ENCODE measurements around the gene FBRSL1. TPM values are rescaled to one million over a fixed set of nuclear protein-coding genes. Genes with fewer than 3 reads are reported as not detected.

The FBRSL1 gene
- total RNA-seq, 1 donor from 2014 or later, result 211 TPM

- Mint-ChIP-seq H3K9me3 (ENCODE audit: unreplicated experiment) (peaks cover 22% of the 10 kb centered on the region), H3K27ac (ENCODE audit: unreplicated experiment) (no peak overlapping the region), H3K36me3 (ENCODE audit: unreplicated experiment) (peaks cover 9% of the 10 kb centered on the region), H3K27me3 (ENCODE audit: unreplicated experiment) (peaks cover 14% of the 10 kb centered on the region), H3K4me3 (ENCODE audit: unreplicated experiment) (no peak overlapping the region), H3K4me1 (ENCODE audit: low read depth, unreplicated experiment) (peaks cover 37% of the 10 kb centered on the region)
- TF ChIP-seq, protein P1, sequence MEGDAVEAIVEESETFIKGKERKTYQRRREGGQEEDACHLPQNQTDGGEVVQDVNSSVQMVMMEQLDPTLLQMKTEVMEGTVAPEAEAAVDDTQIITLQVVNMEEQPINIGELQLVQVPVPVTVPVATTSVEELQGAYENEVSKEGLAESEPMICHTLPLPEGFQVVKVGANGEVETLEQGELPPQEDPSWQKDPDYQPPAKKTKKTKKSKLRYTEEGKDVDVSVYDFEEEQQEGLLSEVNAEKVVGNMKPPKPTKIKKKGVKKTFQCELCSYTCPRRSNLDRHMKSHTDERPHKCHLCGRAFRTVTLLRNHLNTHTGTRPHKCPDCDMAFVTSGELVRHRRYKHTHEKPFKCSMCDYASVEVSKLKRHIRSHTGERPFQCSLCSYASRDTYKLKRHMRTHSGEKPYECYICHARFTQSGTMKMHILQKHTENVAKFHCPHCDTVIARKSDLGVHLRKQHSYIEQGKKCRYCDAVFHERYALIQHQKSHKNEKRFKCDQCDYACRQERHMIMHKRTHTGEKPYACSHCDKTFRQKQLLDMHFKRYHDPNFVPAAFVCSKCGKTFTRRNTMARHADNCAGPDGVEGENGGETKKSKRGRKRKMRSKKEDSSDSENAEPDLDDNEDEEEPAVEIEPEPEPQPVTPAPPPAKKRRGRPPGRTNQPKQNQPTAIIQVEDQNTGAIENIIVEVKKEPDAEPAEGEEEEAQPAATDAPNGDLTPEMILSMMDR (IDR thresholded peaks at IDR 0.05; ENCODE audit: partially characterized antibody, unreplicated experiment), result no peak
- no peak for DNase-seq
These were observed 35.6 kb upstream of the FBRSL1 start for GRCh38 chr12:132454193-132454932.

DNA sequence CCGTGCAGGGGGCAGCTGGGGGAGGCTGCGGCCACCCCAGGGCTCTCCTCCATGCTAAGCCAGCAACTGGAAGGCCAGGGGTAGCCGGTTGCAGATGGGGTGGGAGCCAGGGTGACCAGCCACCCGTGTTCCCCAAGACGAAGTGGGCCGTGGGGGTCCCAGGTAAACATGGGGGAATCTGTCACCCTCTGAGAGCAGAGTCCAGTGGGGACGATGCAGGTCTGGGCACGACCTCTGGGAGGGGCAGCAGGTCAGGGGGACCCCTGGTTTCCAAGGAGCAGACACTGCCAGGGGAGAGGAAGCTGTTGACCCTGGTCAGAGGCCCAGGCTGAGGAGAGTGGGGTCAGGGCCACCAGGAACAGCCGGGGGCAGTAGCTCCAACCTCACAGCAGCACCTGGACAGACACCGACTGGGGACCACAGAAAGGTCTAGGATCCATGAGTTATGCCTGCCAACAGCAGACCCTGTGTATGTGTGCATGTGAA is 35.0 kb upstream of the FBRSL1 start:
- peaks cover 14% of the 10 kb centered on the region for H3K27me3 Mint-ChIP-seq (ENCODE audit: unreplicated experiment)
- no peak overlapping the region for H3K4me3 Mint-ChIP-seq (ENCODE audit: unreplicated experiment)
- no peak overlapping the region for H3K27ac Mint-ChIP-seq (ENCODE audit: unreplicated experiment)
- peaks cover 33% of the 10 kb centered on the region for H3K4me1 Mint-ChIP-seq (ENCODE audit: low read depth, unreplicated experiment)
- TF ChIP-seq, protein P1 (IDR thresholded peaks at IDR 0.05; ENCODE audit: partially characterized antibody, unreplicated experiment), result no peak
- H3K36me3 Mint-ChIP-seq (ENCODE audit: unreplicated experiment), result peaks cover 9% of the 10 kb centered on the region
- peaks cover 19% of the 10 kb centered on the region for H3K9me3 Mint-ChIP-seq (ENCODE audit: unreplicated experiment)
- no peak for DNase-seq

GRCh38 chr12:132455565-132455964 is 34.4 kb upstream of the FBRSL1 start:
- H3K27me3 Mint-ChIP-seq (ENCODE audit: unreplicated experiment), result peaks cover 14% of the 10 kb centered on the region
- peak overlapping the region; percentile 45 for H3K4me3 Mint-ChIP-seq (ENCODE audit: unreplicated experiment)
- H3K27ac Mint-ChIP-seq (ENCODE audit: unreplicated experiment), result peak overlapping the region; percentile 79
- no peak for DNase-seq
- peaks cover 31% of the 10 kb centered on the region for H3K4me1 Mint-ChIP-seq (ENCODE audit: low read depth, unreplicated experiment)
- H3K36me3 Mint-ChIP-seq (ENCODE audit: unreplicated experiment), result peaks cover 9% of the 10 kb centered on the region
- TF ChIP-seq, protein P1 (IDR thresholded peaks at IDR 0.05; ENCODE audit: partially characterized antibody, unreplicated experiment), result no peak
- H3K9me3 Mint-ChIP-seq (ENCODE audit: unreplicated experiment), result peaks cover 21% of the 10 kb centered on the region

DNA sequence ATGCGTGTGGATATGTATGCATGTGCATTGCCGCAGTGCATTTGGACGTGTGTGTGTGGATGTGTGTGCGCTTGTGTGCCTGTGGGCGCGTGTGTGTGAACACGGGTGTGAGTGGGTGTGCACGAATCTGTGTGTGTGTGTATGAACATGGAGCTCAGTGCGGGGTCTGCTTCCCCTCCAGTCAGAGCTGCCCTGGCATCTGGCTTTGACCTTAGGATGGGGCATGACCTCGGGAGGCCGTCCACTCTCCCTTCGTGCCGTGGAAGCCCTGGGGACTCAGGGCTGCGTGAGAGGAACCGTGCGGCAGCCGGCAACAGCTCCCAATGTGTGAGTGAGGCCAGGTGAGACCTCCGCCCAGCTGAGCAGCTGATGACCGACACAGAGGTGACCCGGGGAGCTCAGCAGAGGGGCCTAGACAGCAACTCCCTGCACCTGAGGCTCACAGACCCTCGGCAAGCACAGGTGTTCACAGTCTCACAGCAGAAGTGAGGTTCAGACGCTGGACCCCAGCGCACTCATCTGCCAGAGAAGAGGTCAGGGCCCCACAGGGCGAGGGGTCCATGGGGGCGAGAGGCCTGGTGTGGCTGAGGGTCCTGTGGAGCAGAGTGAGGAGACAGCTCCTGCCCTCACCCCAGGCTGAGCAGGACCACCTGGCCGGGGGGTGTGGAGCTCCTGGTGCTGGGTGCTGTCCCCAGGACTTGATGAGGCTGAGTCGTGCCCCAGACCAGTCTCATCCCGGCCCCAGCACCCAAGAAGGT is 33.6 kb upstream of the FBRSL1 start:
- no peak for DNase-seq
- Mint-ChIP-seq H3K27ac (ENCODE audit: unreplicated experiment) (peak overlapping the region; percentile 79), H3K27me3 (ENCODE audit: unreplicated experiment) (peaks cover 14% of the 10 kb centered on the region), H3K4me3 (ENCODE audit: unreplicated experiment) (peak overlapping the region; percentile 45), H3K9me3 (ENCODE audit: unreplicated experiment) (peaks cover 22% of the 10 kb centered on the region), H3K4me1 (ENCODE audit: low read depth, unreplicated experiment) (peaks cover 31% of the 10 kb centered on the region), H3K36me3 (ENCODE audit: unreplicated experiment) (peaks cover 9% of the 10 kb centered on the region)
- TF ChIP-seq, protein P1 (IDR thresholded peaks at IDR 0.05; ENCODE audit: partially characterized antibody, unreplicated experiment), result no peak

Data from glutamatergic neuron (in vitro differentiated cells).